GM18505 (cell line): ENCODE results near the gene PPM1K.

Experiments
- ATAC-seq: cut with Tn5 transposase; IDR thresholded peaks from one replicate; pipeline ENCODE4 v1.9.1; 2021; ENCODE audit not compliant: unreplicated experiment
- POLR2A ChIP-seq: IDR thresholded peaks from 4 replicates; pipeline ENCODE4 v1.6.1; 2011; ENCODE audit warnings: borderline replicate concordance; ENCODE audit not compliant: insufficient read depth, insufficient read length; ENCODE audit errors: extremely low read depth

The PPM1K gene

GRCh38 chr4:88257726-88258125, 26.6 kb downstream of the PPM1K start:
- TF ChIP-seq POLR2A = no peak
- no peak for ATAC-seq

GRCh38 chr4:88255111-88255510, 29.2 kb downstream of the PPM1K start:
- TF ChIP-seq POLR2A = no peak
- no peak for ATAC-seq

GRCh38 chr4:88251924-88252323, 32.4 kb downstream of the PPM1K start:
- ATAC-seq = no peak

GRCh38 chr4:88247148-88247547, 37.2 kb downstream of the PPM1K start:
- TF ChIP-seq POLR2A = no peak
- ATAC-seq = no peak

More at GRCh38 chr4:88251924-88252323, 32.4 kb downstream of the PPM1K start:
- no peak for TF ChIP-seq POLR2A

- no peak for ATAC-seq
- TF ChIP-seq POLR2A = no peak
Measured at GRCh38 chr4:88246600-88246999, 37.8 kb downstream of the PPM1K start.

- ATAC-seq = no peak
- TF ChIP-seq POLR2A = no peak
Measured at GRCh38 chr4:88244816-88245579, 39.4 kb downstream of the PPM1K start.

- no peak for TF ChIP-seq POLR2A
- no peak for ATAC-seq
Measured at GRCh38 chr4:88244056-88244455, 40.3 kb downstream of the PPM1K start.

GRCh38 chr4:88242144-88242543, 42.2 kb downstream of the PPM1K start:
- no peak for TF ChIP-seq POLR2A
- no peak for ATAC-seq

- no peak for TF ChIP-seq POLR2A
- ATAC-seq = no peak
Measured at GRCh38 chr4:88240297-88240714, 44.1 kb downstream of the PPM1K start.

- no peak for ATAC-seq
- no peak for TF ChIP-seq POLR2A
Measured at GRCh38 chr4:88230969-88231771, 53.2 kb downstream of the PPM1K start.

GRCh38 chr4:88230461-88230891, 53.9 kb downstream of the PPM1K start:
- TF ChIP-seq POLR2A = no peak
- no peak for ATAC-seq

- ATAC-seq = no peak
- no peak for TF ChIP-seq POLR2A
Measured at GRCh38 chr4:88227734-88228133, 56.6 kb downstream of the PPM1K start.

GRCh38 chr4:88226143-88226542, 58.2 kb downstream of the PPM1K start:
- ATAC-seq = no peak
- TF ChIP-seq POLR2A = no peak
